H9 (cell line): ENCODE results near the gene AGL. TPM values are rescaled to one million over a fixed set of nuclear protein-coding genes. Genes with fewer than 3 reads are reported as not detected.

ENCODE experiments used
- DNase-seq: peaks from one replicate; pipeline ENCODE4 v3.0.0-alpha.2; 2017
- H2AFZ ChIP-seq: one replicate; pipeline ENCODE4 v1.6.1; 2013; ENCODE audit warnings: mild to moderate bottlenecking, low read length, control low read depth, moderate library complexity
- H2AK5ac ChIP-seq: 2 replicates; pipeline ENCODE4 v1.6.1; 2013; ENCODE audit warnings: low read length, control low read depth, mixed read lengths; ENCODE audit not compliant: insufficient read length
- H2BK120ac ChIP-seq: one replicate; pipeline ENCODE4 v1.6.1; 2013; ENCODE audit warnings: low read depth, mild to moderate bottlenecking, low read length, control low read depth, inconsistent platforms; ENCODE audit not compliant: poor library complexity, severe bottlenecking
- H2BK12ac ChIP-seq: 2 replicates; pipeline ENCODE4 v1.6.1; 2013; ENCODE audit warnings: low read length, control low read depth, mixed read lengths, low read depth; ENCODE audit not compliant: insufficient read length
- H2BK15ac ChIP-seq: 2 replicates; pipeline ENCODE4 v1.6.1; 2013; ENCODE audit warnings: low read depth, low read length, control low read depth
- H2BK20ac ChIP-seq: one replicate; pipeline ENCODE4 v1.6.1; 2013; ENCODE audit warnings: low read depth, mild to moderate bottlenecking, low read length, control low read depth, inconsistent platforms; ENCODE audit not compliant: poor library complexity, severe bottlenecking
- H2BK5ac ChIP-seq: 2 replicates; pipeline ENCODE4 v1.6.1; 2013; ENCODE audit warnings: low read length, control low read depth, mixed read lengths; ENCODE audit not compliant: insufficient read length
- H3K14ac ChIP-seq: 2 replicates; pipeline ENCODE4 v1.6.1; 2013; ENCODE audit warnings: low read length, control low read depth; ENCODE audit not compliant: insufficient read depth
- H3K18ac ChIP-seq: 2 replicates; pipeline ENCODE4 v1.6.1; 2013; ENCODE audit warnings: low read depth, mild to moderate bottlenecking, mixed read lengths, low read length, control low read depth; ENCODE audit not compliant: insufficient read length
- H3K23ac ChIP-seq: 2 replicates; pipeline ENCODE4 v1.6.1; 2013; ENCODE audit warnings: low read length, control low read depth, mixed read lengths, low read depth; ENCODE audit not compliant: insufficient read length
- H3K23me2 ChIP-seq: 2 replicates; pipeline ENCODE4 v1.6.1; 2013; ENCODE audit warnings: low read depth, mild to moderate bottlenecking, mixed read lengths, low read length, control low read depth; ENCODE audit not compliant: insufficient read length, poor library complexity, severe bottlenecking
- H3K27ac ChIP-seq: 2 replicates; pipeline ENCODE4 v1.5.1; 2013; ENCODE audit warnings: low read length, control low read depth, mixed read lengths, low read depth; ENCODE audit not compliant: insufficient read length
- H3K27me3 ChIP-seq: 2 replicates; pipeline ENCODE4 v1.6.1; 2013; ENCODE audit warnings: low read length, control low read depth, inconsistent platforms; ENCODE audit not compliant: insufficient read depth
- H3K4ac ChIP-seq: 2 replicates; pipeline ENCODE4 v1.6.1; 2013; ENCODE audit warnings: low read depth, mild to moderate bottlenecking, control low read depth, inconsistent platforms, low read length, moderate library complexity
- H3K4me1 ChIP-seq: 2 replicates; pipeline ENCODE4 v1.6.1; 2013; ENCODE audit warnings: low read length, control low read depth, inconsistent platforms; ENCODE audit not compliant: insufficient read depth
- H3K4me2 ChIP-seq: 2 replicates; pipeline ENCODE4 v1.6.1; 2013; ENCODE audit warnings: low read length, control low read depth, mixed read lengths; ENCODE audit not compliant: insufficient read length, insufficient read depth
- H3K56ac ChIP-seq: 2 replicates; pipeline ENCODE4 v1.6.1; 2013; ENCODE audit warnings: low read depth, mild to moderate bottlenecking, mixed read lengths, low read length, control low read depth; ENCODE audit not compliant: insufficient read length
- H3K79me1 ChIP-seq: 2 replicates; pipeline ENCODE4 v1.6.1; 2013; ENCODE audit warnings: low read depth, mild to moderate bottlenecking, moderate library complexity, low read length, control low read depth, inconsistent platforms; ENCODE audit not compliant: insufficient read depth, poor library complexity, severe bottlenecking
- H3K79me2 ChIP-seq: 2 replicates; pipeline ENCODE4 v1.6.1; 2013; ENCODE audit warnings: low read length, control low read depth, inconsistent platforms; ENCODE audit not compliant: insufficient read depth
- H3K9ac ChIP-seq: 2 replicates; pipeline ENCODE4 v1.6.1; 2013; ENCODE audit warnings: low read length, control low read depth, mixed read lengths; ENCODE audit not compliant: insufficient read length; ENCODE audit errors: extremely low read depth
- H3K9me3 ChIP-seq: one replicate; pipeline ENCODE4 v1.6.1; 2013; ENCODE audit warnings: low read depth, low read length, inconsistent platforms; ENCODE audit not compliant: control insufficient read depth
- H3T11ph ChIP-seq: one replicate; pipeline ENCODE4 v1.6.1; 2013; ENCODE audit warnings: mild to moderate bottlenecking, low read length, control low read depth, inconsistent platforms
- H4K20me1 ChIP-seq: one replicate; pipeline ENCODE4 v1.6.1; 2013; ENCODE audit not compliant: control insufficient read depth, insufficient read length, insufficient read depth
- H4K5ac ChIP-seq: 2 replicates; pipeline ENCODE4 v1.6.1; 2013; ENCODE audit warnings: low read depth, mild to moderate bottlenecking, mixed read lengths, low read length, control low read depth; ENCODE audit not compliant: insufficient read length
- H4K8ac ChIP-seq: replicated peaks from 2 replicates; pipeline ENCODE4 v1.6.1; 2013; ENCODE audit warnings: low read length, control low read depth, mixed read lengths, low read depth; ENCODE audit not compliant: insufficient read length
- H4K91ac ChIP-seq: 2 replicates; pipeline ENCODE4 v1.6.1; 2013; ENCODE audit warnings: low read depth, mild to moderate bottlenecking, moderate library complexity, mixed read lengths, low read length, control low read depth; ENCODE audit not compliant: insufficient read length
- H3K27ac Mint-ChIP-seq, 3 experiments: 2 replicates in 2 of 3; 3 replicates in 1 of 3; pipeline ENCODE4 v1.8.0; 2020 to 2021; ENCODE audit warnings: mixed read lengths in 3 of 3, mild to moderate bottlenecking in 1 of 3, moderate library complexity in 1 of 3
- H3K27me3 Mint-ChIP-seq: 2 replicates; pipeline ENCODE4 v1.8.0; 2021; ENCODE audit warnings: low read depth, mild to moderate bottlenecking, moderate library complexity, mixed read lengths
- H3K36me3 Mint-ChIP-seq, 3 experiments: 2 replicates in 2 of 3; 3 replicates in 1 of 3; pipeline ENCODE4 v1.8.0; 2020 to 2021; ENCODE audit warnings: low read depth in 3 of 3, mixed read lengths in 3 of 3; ENCODE audit not compliant: insufficient read depth in 1 of 3
- H3K4me1 Mint-ChIP-seq, 2 experiments: 2 replicates each; pipeline ENCODE4 v1.8.0; 2020; ENCODE audit warnings: mixed read lengths in 2 of 2
- H3K4me3 Mint-ChIP-seq, 2 experiments: 2 replicates in 1 of 2; 3 replicates in 1 of 2; pipeline ENCODE4 v1.8.0; 2020 to 2021; ENCODE audit warnings: mild to moderate bottlenecking in 2 of 2, mixed read lengths in 2 of 2, moderate library complexity in 1 of 2
- H3K9me3 Mint-ChIP-seq, 2 experiments: 2 replicates in 1 of 2; 3 replicates in 1 of 2; pipeline ENCODE4 v1.8.0; 2020; ENCODE audit warnings: mild to moderate bottlenecking in 2 of 2, mixed read lengths in 2 of 2, moderate library complexity in 1 of 2
- CTCF ChIP-seq: fragments of 200-600 bp; sonication (generic); conservative IDR thresholded peaks from 3 replicates; pipeline ENCODE4 v1.8.0; 2021; ENCODE audit warnings: antibody characterized with exemption, mild to moderate bottlenecking
- WGBS: extraction: QIAGEN DNeasy Blood & Tissue Kit; methylation state at CpG from one replicate; pipeline ENCODE4 v1.1.7; 2013; ENCODE audit warnings: missing lambda C conversion rate, low lambda C conversion rate, mixed read lengths; ENCODE audit not compliant: insufficient read length; ENCODE audit errors: extremely low coverage; 5-methylcytosine and 5-hydroxymethylcytosine counted together
- total RNA-seq: library from RNA; stranded (reverse); gene quantifications from 2 replicates; pipeline ENCODE4 v1.2.1, GENCODE V29; 2021

Gene AGL
- total RNA-seq, 1 experiment from 2014 or later = 24.0 TPM

GRCh38 chr1:99808391-99809115 lies 41.6 kb upstream of the AGL start:
- Histone ChIP-seq H4K91ac (no peak overlapping the region), H3K4ac (no peak overlapping the region), H3K23ac (no peak overlapping the region), H3K14ac (no peak overlapping the region), H2AK5ac (no peak overlapping the region), H3K23me2 (no peaks in the 10 kb centered on the region), H3K4me1 (no peaks in the 10 kb centered on the region), H3K4me2 (no peak overlapping the region), H2BK12ac (no peak overlapping the region), H3K27me3 (no peaks in the 10 kb centered on the region), H3T11ph (no peak overlapping the region), H4K20me1 (no peaks in the 10 kb centered on the region), H3K79me1 (no peaks in the 10 kb centered on the region), H2BK120ac (no peak overlapping the region), H2BK20ac (no peak overlapping the region), H2AFZ (peak overlapping the region; percentile 66), H2BK5ac (no peak overlapping the region), H2BK15ac (no peak overlapping the region), H3K27ac (no peak overlapping the region), H3K9me3 (no peaks in the 10 kb centered on the region), H4K5ac (no peak overlapping the region), H3K9ac (no peak overlapping the region), H3K18ac (peak overlapping the region; percentile 13), H4K8ac (no peak overlapping the region), H3K56ac (no peak overlapping the region), H3K79me2 (no peaks in the 10 kb centered on the region)
- H3K36me3 Mint-ChIP-seq = no peaks in the 10 kb centered on the region
- peak overlapping the region in 1 of 3 experiments; percentile 71; a peak in 2 of 7 replicates for H3K27ac Mint-ChIP-seq
- H3K4me3 Mint-ChIP-seq = no peak overlapping the region
- peak; percentile 80 for TF ChIP-seq CTCF
- DNase-seq = peak; percentile 37
- H3K9me3 Mint-ChIP-seq = no peaks in the 10 kb centered on the region
- WGBS = no CpG with 5 or more reads among the region's 7 CpGs
- H3K27me3 Mint-ChIP-seq = 0 out of 2 replicates have a peak, but pooled peaks cover 4% of the 10 kb centered on the region
- H3K4me1 Mint-ChIP-seq = peaks cover 0 to 8% of the 10 kb centered on the region in 2 experiments; a peak in 2 of 4 replicates
